Activated effector memory CD4-positive, alpha-beta T cell treated with Interleukin-2 at 50 U/mL for 16 hours (primary cell): Measurements from ENCODE around the gene DPEP1.

Experiments used
- DNase-seq: peaks from one replicate; pipeline ENCODE4 v3.0.0-alpha.2; 2020

DPEP1 gene

DNA sequence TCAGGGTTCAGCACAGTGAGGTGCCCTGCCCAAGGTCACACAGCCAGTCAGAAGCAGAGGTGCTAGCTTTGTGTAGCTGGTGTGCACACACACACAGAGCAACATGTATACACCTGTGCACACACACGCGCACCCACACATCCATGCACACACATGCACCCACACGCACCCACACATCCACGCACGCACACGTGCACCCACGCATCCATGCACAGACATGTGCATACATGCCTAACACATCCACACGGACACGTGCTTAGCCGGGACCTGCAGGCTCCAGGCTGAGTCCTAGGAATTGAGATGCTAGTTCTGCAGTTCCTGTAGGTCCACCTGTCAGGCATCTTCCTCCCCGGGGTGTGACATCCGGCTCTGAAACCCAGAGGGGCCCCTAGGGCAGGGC, 13.0 kb upstream of the DPEP1 start:
- DNase-seq: no peak

DNA sequence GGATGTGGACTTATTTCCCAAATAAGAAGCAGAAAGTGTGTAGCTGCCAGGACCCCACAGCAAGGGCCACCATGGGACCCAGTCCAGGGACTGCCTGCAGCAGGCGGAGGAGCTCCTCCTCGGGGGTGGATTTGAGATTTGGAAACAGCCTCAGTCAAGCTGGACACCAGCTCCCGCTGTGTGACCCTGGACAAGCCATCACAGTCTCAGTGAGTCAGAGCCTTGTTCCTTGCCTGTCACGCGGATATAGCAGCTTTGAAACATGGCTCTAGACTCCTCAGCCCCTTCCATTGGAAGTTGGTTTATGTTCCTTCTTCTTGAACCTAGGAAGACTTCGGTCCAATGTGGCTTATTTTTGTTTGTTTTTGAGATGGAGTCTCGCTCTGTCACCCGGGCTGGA, 12.5 kb upstream of the DPEP1 start:
- DNase-seq: no peak

DNA sequence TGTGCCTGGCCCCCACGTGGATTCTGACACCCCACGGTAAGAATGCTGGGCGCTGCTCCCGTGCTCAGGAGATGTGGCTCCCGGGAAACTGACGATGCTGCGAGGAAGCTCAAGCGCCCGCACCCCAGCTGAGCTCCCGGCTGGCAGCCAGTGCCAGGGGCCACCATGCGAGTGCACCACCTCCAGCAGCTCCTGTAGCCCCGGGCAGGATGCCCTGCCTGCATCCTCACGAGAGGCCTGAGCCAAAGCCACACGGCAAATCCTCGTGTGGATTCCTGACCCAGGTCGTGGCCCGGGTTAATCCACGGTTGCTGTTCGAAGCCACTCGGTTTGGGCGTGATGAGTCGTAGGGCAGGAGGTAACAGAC, 11.6 kb upstream of the DPEP1 start:
- no peak for DNase-seq

- peak; percentile 42 for DNase-seq
Observed at GRCh38 chr16:89602273-89602951, 11.0 kb upstream of the DPEP1 start.

- DNase-seq: no peak
Observed at GRCh38 chr16:89602952-89603590, 10.4 kb upstream of the DPEP1 start.

DNA sequence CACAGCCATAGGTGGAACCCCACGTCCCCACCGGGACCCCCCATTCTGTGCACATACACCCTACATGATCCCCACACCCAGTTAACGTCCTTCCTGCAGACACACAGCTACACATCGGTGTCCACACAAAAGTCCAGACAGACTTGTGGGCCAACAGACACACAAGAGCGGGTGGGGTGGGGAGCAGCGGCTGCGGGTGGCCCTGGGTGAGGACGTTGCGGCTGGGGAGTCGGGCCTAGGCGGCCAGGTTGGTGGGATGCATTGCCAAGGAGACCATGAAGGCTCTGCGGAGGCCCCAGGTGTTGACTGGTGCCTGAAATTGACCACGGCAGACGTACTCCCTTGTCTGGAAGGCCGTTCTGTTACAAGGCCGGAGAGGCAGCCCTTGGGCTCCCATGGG, 8.7 kb upstream of the DPEP1 start:
- no peak for DNase-seq

DNA sequence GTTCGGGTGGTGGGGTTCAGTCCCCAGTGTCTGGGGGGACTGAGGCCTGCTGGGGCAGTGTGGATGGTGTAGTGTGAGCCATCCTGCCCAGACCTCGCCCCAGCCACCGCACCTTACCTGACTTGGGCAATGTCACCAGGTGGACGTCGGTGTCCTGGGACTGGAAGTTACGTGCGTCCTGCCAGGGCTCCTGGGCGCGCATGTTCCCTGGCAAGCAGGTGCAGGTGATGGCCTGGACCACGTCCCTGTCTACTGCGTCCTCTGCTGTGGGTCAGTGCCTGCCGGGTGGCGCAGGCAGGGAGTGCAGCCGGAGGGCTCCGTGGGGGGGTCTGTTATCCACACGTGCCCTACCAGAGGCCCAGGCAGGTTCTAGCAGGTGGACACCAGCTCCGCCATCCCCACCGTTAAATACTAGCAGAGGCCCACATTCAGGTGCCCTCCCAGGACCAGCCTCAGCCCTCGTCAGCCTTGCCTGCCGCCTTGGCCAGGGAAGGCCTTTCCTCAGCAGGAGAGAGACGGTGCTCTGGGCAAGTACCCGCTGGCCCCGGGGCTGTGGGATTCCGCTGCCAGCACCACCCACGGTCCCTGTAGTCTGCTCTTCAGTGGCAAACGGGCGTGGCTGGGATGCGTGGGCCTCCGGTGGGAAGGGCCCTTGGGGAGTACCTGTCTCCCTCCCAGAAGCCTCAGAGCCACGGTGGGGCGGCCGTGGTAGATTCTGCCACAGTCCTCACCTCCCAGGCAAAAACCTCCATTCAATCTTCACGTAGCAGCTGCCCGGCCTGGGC, 8.1 kb upstream of the DPEP1 start:
- DNase-seq: no peak

DNA sequence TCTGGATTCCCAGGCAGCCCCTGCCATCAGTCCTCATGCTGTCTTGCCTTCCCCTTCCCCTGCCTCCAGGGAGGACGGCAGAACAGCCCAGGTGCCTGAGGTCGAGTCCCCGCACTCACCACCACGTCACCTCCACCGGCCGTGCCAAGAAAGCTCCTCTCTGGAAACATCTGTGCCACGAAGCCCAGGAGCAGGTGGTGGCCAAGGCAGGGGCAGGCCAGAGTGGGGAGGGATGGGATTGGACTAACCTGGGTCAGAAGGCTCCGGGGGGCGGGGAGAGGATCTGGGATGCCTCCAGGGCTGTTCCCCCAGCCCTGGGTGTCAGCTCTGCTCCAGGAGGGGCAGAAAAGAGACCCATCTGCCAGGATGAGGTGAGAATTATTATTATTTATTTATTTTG, 7.4 kb upstream of the DPEP1 start:
- no peak for DNase-seq

- no peak for DNase-seq
Observed at GRCh38 chr16:89607453-89607852, 6.0 kb upstream of the DPEP1 start.

DNA sequence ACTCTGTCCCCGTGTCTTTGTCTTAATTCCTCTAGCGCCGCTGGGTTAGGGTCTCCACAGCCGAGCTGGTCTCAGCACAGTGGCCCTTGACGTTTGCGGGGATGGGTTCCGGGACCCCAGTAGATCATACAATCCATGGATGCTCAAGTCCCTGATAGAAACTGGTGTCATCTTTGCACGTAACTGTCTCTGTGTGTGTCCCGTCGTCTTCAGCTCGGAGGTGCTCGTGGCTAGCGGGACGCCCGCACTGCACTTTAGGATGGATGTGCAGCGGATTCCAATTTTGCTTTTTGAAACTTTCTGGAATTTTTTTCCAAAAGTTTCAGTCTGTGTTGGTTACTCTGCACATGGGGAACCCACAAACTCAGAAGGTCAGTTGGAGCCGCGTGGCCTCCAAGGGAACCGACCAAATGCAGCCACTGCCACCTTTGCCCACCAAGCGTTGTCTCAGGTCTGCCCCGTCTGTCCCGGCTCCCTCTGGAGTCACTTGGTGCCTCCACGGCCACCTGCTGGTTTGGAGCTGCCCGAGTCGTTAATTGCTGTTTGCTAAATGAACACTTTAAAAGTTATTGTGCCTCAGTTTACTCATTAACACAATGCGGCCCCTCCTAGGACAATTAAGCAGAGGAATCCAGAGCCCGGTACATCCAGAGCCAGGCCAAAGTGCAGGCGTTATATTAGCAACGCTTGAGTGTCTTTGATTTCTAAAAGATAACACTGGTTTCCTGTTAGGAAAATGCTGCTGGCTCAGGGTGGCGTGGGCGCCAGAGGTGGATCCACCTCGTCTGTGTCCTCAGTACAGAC, 5.3 kb upstream of the DPEP1 start:
- DNase-seq: no peak

DNA sequence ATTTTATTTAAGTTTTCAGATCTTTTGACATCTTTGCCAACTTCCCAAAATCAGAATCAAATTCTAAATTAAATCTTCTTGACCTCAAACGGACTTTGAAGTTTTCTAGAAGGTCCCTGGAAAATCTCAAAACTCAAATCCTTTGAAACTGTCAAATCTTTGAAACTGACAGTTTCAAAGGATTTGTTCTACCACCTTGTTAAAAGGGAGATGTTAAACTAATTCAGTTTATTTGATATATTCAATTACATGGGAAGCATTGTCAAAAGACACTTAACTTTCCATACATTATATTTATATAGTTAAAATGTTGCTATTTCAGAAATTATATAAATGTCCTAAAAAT, 3.4 kb upstream of the DPEP1 start:
- no peak for DNase-seq

- DNase-seq: no peak
Observed at GRCh38 chr16:89612415-89613166, 851 bp upstream of the DPEP1 start.

DNA sequence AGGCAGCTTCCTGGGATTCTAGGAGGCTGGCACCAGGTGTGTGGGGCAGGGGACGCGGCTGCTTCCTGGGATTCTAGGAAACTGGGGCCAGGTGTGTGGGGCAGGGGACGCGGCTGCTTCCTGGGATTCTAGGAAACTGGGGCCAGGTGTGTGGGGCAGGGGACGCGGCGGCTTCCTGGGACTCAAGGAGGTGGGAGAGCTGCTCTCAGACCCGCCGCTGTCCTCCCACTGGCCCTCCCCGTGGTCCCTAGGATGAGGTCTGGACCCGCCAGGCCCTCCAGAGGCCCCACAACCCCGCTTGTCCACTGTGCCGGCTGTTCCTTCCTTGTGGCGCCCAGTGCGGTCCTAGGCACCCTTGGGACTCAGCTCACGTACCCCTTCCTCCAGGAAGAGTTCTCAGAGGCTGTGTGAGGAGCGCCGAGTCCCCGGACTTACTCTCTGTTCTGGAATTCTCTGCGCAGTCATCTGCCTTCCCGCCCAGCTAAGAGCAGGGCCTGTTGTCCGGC, 565 bp downstream of the DPEP1 start:
- no peak for DNase-seq

DNA sequence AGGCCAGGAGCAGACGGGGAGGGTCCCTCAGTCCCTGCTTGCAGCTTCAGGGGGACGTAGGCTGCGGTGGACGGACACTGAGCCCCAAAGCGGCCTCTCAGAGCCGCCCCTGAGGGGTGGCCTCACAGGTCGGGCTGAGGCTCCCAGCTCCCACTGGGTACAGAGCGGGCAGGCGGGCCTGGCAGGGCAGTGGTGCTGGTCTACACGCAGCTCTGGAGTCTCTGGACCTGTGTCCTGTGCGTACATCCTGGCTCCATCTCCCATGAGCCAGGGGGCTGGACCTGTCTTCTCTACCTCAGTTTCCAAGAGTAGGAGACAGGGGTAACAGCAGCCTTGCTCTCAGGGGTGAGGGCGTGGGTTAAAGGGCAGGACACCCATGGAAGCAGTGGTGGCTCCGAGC, 1.7 kb downstream of the DPEP1 start:
- DNase-seq: no peak

- DNase-seq: no peak
Observed at GRCh38 chr16:89615596-89616090, 2.2 kb downstream of the DPEP1 start.

GRCh38 chr16:89616623-89617022, 3.2 kb downstream of the DPEP1 start:
- peak; percentile 12 for DNase-seq

- no peak for DNase-seq
Observed at GRCh38 chr16:89617036-89617435, 3.6 kb downstream of the DPEP1 start.

DNA sequence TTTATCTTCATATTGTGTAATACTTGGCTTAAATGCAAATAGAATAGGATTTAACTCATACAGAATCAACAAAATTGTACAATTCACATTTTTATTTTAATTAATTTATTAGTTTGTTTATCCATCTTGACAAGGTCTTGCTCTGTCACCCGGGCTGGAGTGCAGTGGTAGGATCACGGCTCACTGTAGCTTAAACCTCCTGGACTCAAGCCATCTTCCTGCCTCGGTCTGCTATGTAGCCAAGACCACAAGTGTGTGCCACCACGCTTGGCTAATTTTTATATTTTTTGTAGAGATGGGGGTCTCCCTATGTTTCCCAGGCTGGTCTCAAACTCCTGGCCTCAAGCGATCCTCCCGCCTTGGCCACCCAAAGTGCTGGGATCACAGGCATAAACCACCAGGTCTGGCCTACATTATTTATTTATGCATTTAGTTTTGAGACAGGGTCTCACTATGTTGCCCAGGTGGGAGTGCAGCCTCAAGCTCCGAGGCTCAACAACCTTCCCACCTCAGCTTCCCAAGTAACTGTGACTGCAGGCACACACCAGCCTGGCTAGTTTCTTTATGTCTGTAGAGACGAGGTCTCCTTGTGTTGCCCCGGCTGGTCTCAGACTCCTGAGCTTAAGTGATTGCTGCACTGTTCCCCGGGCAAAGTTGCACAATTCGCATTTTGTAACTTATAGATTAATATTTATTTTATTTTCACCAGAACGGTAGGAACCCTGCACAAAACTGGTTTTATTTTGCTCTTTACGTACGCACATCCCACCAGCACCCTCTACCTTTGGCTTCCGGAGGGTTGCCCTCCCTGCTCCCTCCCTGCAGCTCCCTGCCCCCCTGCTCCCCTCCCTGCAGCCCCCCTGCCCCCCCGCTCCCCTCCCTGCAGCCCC, 4.9 kb downstream of the DPEP1 start:
- DNase-seq: no peak

DNA sequence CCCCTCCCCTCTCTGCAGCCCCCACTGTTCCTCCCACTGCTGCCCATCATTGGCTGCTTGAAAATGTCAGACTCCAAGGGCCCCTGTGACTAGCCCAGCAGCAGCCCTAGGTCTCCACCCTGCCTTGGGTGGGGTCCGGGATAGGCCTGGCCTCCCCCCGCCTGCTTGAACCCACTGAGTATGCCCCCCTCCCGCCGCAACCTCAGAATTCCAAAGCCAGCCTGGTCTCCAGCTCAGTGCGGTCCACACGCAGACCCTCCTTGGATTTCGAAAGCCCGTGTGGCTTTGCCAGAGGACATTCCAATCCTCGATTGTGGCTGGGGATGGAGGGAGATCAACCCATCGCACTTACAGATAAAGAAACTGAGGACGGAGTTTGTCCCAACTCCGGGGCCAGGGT, 6.4 kb downstream of the DPEP1 start:
- no peak for DNase-seq

GRCh38 chr16:89620406-89620841, 7.0 kb downstream of the DPEP1 start:
- DNase-seq: no peak

DNA sequence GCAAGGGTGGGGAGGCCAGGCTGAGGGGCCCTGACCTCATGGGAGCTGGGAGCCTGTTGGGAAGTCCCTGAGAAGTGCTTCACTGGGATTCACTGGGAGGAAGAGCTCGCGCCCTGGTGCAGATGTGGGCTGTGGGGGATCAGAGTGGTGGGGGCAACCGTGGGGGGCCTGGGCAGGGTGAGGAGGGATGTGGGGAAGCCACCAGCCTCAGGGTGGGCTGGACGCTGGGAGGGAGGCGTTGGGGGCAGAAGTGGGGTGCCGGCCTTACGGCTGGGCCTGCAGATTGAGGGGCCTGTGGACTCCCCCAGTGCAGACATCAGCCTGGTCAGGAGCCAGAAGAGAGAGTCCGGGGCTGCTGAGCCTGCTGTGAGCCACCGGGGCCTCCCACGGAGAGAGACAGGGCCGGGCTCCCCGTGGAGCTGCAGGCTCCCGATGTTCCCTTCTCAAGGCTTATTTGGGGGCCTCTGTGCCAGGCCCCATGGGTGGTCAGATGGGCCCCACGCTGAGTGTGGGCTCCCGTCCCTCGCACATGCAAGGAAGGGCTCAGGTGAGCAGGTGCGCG, 7.8 kb downstream of the DPEP1 start:
- DNase-seq: no peak
